22Rv1 (cell line): ENCODE results near the gene RUNX3.

ENCODE experiments used
- CTCF ChIP-seq: fragments of 450-650 bp; IDR thresholded peaks from 2 replicates; pipeline ENCODE4 v1.5.1; 2017; ENCODE audit warnings: mild to moderate bottlenecking
- ZFX ChIP-seq: fragments of 450-650 bp; IDR thresholded peaks from 2 replicates; pipeline ENCODE4 v1.6.1; 2017; ENCODE audit warnings: antibody characterized with exemption, borderline replicate concordance

- TF ChIP-seq CTCF = no peak
- TF ChIP-seq ZFX = no peak
Observed at GRCh38 chr1:24899581-24900485, 30.2 kb downstream of the RUNX3 start.
